AG09319 (cell line): ENCODE results near the gene TRIM33.

Experiments used
- DNase-seq: peaks from one replicate; pipeline ENCODE4 v3.0.0-alpha.2; 2010; ENCODE audit warnings: low read depth; ENCODE audit errors: extremely low read depth
- CTCF ChIP-seq: IDR thresholded peaks from 2 replicates; pipeline ENCODE4 v1.5.1; 2011; ENCODE audit warnings: low read depth, mild to moderate bottlenecking, inconsistent platforms, low read length, moderate library complexity

TRIM33 gene

GRCh38 chr1:114503916-114504422 is 7.0 kb downstream of the TRIM33 start:
- no peak for DNase-seq

GRCh38 chr1:114502080-114502479 is 8.9 kb downstream of the TRIM33 start:
- no peak for DNase-seq
- no peak for TF ChIP-seq CTCF

More at GRCh38 chr1:114503916-114504422, 7.0 kb downstream of the TRIM33 start:
- TF ChIP-seq CTCF, result no peak

GRCh38 chr1:114499478-114499877 is 11.5 kb downstream of the TRIM33 start:
- no peak for TF ChIP-seq CTCF
- no peak for DNase-seq

GRCh38 chr1:114496089-114496488 is 14.9 kb downstream of the TRIM33 start:
- DNase-seq, result no peak
- TF ChIP-seq CTCF, result no peak

DNA sequence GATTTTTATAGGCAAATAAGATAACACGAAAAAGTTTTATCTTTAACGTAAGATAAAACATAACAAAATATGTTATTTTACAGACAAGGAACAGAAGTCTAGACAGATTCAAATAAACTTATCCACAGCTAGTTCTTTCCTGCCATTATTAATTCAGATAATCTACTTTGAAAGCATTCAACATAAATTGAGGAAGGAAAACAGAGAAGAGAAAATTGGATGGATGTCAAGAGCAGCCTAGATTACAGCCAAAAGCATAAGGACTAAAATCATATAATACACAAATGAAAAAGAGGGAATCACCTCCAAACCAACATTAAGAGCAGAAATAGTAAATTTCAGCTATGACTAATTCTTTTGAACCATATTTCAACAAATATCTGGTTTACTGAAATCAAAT is 15.5 kb downstream of the TRIM33 start:
- DNase-seq, result no peak
- TF ChIP-seq CTCF, result no peak

- TF ChIP-seq CTCF, result no peak
These were observed 18.0 kb downstream of the TRIM33 start for GRCh38 chr1:114492978-114493377.

GRCh38 chr1:114490274-114490693 is 20.7 kb downstream of the TRIM33 start:
- DNase-seq, result no peak
- TF ChIP-seq CTCF, result no peak

More at GRCh38 chr1:114492978-114493377, 18.0 kb downstream of the TRIM33 start:
- DNase-seq, result no peak
